ENCODE measurements around the gene LYRM7. TPM values are rescaled to one million over a fixed set of nuclear protein-coding genes. Genes with fewer than 3 reads are reported as not detected.
"Not testable (repeated sequence)": the region's sequence is repeated elsewhere in the genome, so short reads cannot be mapped to it uniquely, and the experiment has no call there.

The LYRM7 gene
- polyA plus RNA-seq, 12 donors = 12.4 to 22.6 (median 14.6) TPM; not detected in 1

DNA sequence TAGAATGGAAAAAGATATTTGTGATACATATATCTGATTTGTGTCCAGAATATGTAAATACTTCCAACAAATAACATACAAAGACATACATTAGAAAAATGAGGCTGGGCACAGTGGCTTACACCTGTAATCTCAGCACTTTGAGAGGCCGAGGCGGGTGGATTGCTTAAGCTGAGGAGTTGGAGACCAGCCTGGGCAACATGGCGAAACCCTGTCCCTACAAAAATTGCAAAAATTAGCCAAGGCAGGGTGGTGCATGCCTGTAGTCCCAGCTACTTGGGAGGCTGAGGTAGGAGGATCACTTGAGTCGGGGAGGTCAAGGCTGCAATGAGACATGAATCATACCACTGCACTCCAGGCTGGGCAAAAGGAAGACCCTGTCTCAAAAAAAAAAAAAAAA lies 47.0 kb downstream of the LYRM7 start:
- no peak for DNase-seq

GRCh38 chr5:131218392-131218791 lies 47.6 kb downstream of the LYRM7 start:
- no peak for DNase-seq

GRCh38 chr5:131220566-131220965 lies 49.8 kb downstream of the LYRM7 start:
- no peak for DNase-seq

- DNase-seq = no peak
Observed at GRCh38 chr5:131221008-131221703, 50.4 kb downstream of the LYRM7 start.

GRCh38 chr5:131221888-131222287 lies 51.1 kb downstream of the LYRM7 start:
- DNase-seq = no peak

GRCh38 chr5:131222731-131223130 lies 52.0 kb downstream of the LYRM7 start:
- no peak for DNase-seq

DNA sequence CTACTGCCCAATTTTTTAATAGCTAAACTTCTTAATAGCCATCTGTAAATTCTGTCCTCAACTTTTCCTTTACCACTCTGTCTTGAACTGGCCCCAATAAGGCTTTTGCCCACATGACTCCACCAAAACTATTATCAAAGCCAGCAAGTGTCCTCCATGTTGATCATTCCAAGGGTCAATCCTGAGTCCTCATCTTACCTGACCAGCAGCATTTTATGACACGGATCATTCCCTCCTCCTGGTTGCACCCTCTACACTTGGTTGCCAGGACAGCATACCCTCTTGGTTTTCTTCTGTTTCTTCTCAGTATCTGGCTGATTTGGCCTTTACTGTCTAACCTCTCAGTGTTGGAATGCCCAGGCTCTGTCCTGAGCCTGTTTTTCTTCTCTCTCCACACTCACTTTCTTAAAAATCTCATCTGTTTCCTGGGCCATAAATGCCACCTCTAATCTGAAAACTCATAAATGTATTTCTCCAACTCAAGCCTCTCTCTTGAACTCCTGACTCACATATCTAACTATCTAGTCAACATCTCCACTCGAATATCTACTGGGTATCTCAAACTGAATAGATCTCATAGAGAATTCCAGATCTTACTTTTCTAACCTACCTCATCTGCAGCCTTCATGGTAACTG lies 53.1 kb downstream of the LYRM7 start:
- no peak for DNase-seq

DNA sequence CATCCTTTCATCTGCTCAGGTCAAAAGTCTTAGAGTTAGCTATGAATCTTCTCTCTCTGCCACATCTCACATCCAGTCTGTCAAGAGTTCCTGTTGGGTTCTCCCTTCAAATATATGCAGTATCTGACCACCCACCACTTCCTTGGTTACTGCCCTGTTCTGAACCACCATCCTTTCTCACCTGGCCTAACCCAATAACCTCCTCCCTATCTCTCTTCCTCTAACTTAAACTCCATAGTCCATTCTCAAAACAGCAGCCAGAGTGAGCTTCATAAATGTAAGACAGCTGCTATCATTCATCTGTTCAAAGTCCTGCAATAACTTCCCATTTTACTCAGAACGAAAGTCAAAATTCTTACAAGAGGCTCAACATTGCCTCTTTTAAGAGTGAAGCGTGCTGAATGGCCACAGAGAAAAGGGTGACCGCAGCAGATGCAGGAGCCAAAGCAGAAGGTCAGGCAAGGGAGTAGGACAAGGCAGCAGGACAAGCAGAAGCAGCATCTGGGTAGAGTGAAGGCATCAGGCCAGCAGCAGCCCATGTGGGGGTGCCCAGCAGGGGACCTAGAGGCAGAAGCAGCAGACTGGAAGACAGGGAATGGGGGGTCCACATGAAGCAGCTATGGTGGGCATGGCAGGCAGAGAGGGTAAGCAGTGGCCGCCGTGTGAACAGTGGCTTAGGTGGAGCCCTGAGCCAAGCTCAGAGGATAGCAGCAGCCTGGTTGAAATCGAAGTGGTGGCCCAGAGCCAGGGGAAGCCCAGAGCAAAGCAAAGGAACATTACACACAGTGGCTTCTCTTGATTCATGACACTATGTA lies 53.9 kb downstream of the LYRM7 start:
- peak; percentile 16 for DNase-seq

DNA sequence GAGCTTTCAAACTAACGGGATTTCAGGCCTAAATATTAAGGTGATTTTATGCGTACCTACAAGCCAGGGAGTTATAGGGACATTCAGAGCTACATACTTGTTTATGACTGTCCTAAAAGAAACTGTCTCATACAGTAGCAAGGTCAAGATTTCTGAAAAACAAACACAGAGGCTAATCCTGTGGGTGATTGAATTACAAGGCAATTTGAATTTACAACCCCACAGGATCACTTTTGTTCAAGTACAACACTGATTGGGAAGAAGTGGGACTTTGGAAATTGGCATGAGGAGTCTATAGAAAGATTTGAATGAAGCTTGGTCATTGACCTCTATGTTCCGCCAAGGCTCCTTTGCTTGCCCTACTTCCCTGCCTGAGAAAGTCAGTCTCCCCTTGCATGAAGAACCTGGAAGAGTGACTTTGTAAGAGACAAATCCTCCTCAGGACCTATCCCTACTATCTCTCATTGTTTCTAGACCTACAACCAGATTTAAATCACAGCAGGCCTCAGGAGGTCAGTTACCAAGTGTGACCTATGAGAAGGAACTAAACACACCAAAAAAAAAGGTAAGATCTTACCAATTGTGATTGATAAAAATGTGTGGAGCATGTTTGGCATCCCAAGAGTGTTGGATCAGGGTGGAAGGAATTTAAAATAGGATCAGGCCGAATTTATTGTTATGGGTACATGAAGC lies 54.7 kb downstream of the LYRM7 start:
- DNase-seq = no peak

DNA sequence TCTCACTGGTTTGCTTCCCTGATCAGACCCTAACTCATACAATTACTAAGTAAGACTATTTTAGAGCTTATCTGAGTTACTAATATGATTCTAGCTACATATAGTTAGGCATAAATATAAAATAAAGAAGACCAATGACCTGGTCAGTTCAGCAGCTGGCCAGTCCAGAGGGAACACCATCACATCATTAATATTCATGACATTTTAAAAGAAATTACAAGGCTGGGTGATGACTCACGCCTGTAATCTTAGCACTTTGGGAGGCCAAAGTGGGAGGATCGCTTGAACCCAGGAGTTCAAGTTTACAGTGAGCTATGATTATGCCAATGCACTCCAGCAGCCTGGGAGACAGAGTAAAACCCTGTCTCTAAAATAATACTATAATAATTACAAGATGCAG lies 56.2 kb downstream of the LYRM7 start:
- no peak for DNase-seq

DNA sequence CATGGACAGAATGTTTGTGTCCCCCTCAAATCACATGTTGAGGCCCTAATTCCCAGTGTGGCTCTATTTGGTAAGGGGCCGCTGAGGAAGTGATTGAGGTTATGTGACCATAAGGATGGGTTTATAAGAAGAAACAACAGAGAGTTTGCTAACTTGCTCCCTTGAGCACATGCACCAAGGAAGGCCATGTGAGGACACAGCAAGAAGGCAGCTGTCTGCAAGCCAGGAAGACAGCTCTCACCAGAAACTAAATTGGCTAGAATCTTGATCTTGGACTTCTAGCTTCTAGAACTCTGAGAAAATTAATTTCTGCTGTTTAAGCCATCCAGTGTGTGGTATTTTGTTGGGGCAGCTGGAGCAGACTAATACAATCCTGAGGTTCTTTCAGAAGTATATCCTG lies 57.9 kb downstream of the LYRM7 start:
- DNase-seq = no peak

GRCh38 chr5:131229623-131230022 lies 58.9 kb downstream of the LYRM7 start:
- DNase-seq = no peak

DNA sequence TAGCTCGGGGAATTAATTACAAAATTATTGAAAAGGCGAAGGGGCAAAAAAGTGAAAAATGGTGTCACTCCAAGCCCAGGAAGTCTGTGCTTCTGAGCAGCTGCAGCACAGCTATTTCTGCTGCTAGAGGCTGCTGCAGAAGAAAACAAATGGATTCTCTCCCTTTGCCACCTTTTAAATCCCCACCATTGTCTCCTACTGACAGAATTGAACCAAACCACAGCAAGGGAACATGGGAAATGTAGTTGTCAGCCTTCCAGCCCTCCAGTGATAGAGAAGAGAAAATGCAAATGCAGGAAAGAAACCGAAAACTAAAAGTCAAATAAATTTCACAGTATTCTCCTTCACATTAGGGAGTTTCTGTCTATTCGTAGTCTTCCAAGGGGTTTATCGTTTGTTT lies 59.7 kb downstream of the LYRM7 start:
- DNase-seq = no peak

DNA sequence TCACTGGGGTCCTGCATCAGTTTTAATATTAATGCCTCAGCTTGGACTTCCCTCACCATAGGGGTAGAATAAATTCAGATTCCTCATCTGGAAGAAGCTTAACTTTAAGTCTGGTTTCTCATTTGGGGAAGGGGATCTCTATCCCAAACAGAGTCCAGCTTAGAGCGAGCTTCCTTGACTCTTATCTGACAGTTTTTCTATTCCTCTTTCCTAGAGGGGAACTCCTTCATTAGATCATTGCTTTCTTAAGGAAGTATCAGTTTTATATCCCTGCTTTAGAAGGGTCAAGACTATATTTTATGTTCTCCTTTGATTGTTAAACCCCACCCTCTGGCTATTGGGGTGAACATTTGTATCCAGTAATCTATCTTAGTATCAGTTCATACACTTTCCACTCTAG lies 68.9 kb downstream of the LYRM7 start:
- DNase-seq = no peak

DNA sequence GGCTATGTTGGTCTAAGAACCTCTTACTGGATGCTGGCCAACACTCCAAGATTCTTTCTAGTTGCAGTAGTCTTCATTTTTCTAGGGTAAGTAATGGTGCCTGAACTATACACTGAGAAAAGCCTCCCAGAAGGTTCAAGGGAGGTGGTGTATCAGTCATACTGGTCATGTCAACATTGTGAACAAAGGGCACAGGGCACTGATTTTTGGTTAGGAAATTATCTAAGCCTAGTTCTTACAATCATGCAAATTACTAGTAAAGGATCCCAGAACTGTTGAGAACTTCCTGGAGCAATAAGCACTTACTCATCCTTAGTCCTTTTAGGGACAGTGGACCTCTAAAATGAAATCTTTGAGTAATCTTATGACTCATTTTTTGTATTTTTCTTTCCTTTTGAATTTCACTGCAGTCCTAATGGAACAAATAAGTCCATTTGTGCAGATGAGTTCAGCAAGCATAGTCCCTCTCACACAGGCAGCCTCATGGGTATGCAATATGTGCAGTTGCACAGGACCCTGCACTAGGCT lies 72.0 kb downstream of the LYRM7 start:
- DNase-seq = no peak

- DNase-seq = no peak
Observed at GRCh38 chr5:131245312-131245711, 74.6 kb downstream of the LYRM7 start.

- DNase-seq = no peak
Observed at GRCh38 chr5:131245948-131246347, 75.2 kb downstream of the LYRM7 start.

DNA sequence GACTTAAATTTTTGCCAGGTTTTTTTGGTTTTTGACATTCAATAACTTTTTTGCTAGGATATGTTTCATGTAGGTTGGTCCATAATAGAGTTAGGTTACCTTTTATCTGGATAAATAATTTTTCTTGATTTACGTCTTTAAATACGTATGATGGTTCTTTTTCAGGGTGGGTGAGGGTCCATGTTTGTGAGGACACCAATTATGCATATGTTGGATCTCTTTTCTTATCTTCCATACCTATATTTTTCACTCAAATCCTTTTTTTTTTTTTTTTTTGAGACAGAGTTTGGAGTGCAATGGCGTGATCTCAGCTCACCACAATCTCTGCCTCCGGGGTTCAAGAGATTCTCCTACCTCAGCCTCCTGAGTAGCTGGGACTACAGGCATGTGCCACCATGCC lies 75.8 kb downstream of the LYRM7 start:
- DNase-seq = no peak

DNA sequence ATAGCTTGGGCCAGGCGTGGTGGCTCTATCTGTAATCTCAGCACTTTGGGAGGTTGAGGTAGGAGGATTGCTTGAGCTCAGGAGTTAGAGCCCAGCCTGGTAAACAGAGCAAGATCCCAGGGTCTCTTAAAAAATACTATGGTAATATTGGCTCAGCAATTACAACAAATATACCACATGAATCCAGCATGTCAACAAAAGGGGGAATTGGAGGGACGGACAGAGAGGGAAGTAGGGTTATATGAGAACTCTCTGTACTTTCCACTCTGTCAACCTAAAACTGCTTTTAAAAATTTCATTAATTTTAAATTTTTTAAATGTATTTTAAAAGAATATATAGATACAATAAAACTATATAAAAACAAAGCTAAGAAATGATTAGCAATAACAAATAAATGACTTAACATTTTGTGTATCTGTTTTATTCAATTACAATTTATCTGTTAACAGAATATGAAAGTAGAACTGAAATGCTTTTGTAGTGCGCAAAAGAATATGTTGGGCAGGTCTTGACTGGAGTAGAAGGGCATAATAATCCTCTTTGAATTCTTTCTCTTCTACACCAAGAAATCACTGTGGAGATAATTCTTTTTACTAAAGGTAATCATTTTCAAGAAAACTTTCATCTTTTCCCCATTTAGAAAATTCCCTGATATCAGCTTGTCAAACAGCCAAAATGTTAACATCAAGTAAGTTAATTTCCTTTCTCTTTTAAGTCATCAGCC lies 80.2 kb downstream of the LYRM7 start:
- no peak for DNase-seq

- DNase-seq = no peak
Observed at GRCh38 chr5:131252824-131253171, 82.1 kb downstream of the LYRM7 start.

DNA sequence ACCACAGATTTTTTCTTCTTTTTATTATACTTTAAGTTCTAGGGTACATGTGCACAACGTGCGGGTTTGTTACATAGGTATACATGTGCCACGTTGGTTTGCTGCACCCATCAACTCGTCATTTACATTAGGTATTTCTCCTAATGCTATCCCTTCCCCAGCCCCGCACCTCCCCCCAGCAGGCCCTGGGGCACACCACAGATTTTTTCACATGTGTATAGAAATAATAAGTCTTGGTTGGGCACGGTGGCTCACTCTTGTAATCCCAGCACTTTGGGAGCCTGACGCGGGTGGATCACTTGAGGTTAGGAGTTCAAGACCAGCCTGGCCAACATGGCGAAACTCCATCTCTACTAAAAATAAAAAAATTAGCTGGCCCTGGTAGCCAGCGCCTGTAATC lies 83.3 kb downstream of the LYRM7 start:
- DNase-seq = not testable (repeated sequence)

GRCh38 chr5:131254741-131255140 lies 84.0 kb downstream of the LYRM7 start:
- no peak for DNase-seq

Measured in muscle of arm (tissue), 12 donors.